LNCaP clone FGC (cell line): Measurements from ENCODE around the gene TNIK.

Experiments
- DNase-seq: peaks from one replicate; pipeline ENCODE4 v3.0.0-alpha.2; 2011; ENCODE audit warnings: low read depth
- H3K4me3 ChIP-seq: 2 replicates; pipeline ENCODE4 v1.5.1; 2011; ENCODE audit warnings: mild to moderate bottlenecking, low read depth, low read length, control low read depth
- TF ChIP-seq, protein P1 (sequence below): IDR thresholded peaks from 2 replicates; pipeline ENCODE4 v1.5.1; 2012; ENCODE audit warnings: mild to moderate bottlenecking; ENCODE audit not compliant: control insufficient read depth, insufficient read depth; ENCODE audit errors: extremely low read depth

TNIK gene

DNA sequence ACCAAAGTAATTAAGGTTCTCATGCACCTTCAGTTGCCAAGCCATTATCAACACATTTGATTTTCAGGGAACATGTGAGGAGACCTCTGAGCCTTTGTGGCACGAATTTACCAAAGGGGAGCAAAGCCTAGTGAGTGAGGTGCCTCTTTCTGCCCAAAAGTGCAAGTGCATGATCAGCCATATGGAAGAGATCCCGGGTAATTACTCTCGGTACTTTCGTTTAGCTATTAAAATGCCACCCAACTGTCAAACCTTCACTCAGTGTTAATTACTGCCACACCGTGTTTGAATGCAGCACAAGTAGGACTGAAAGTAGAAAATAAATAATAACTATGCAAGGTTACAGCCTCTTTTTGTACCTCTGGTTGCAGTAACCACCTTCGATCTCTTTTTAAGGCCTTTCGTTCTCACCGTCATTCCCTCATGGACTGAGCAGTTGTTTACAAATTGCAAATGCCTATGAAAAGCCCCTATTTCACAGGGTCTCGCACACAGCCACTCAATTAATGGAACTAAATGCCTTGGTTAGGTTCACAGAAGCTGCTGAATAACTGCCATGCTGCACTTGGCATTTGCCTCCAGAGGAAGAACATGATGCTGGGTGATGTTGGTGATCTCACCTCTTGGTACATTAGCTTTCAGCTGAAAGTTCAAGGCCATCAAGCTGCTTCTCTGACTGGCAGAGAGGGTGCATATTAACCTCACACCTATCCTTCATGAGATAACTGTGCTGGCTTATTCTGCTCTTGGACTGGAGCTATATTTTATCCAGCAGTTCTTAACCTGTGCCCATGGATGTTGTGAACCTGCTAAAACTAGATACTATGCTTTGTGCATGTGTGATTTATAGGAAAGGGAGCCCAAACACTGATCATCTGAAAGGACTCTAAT is 69.9 kb downstream of the TNIK start:
- TF ChIP-seq, protein P1, sequence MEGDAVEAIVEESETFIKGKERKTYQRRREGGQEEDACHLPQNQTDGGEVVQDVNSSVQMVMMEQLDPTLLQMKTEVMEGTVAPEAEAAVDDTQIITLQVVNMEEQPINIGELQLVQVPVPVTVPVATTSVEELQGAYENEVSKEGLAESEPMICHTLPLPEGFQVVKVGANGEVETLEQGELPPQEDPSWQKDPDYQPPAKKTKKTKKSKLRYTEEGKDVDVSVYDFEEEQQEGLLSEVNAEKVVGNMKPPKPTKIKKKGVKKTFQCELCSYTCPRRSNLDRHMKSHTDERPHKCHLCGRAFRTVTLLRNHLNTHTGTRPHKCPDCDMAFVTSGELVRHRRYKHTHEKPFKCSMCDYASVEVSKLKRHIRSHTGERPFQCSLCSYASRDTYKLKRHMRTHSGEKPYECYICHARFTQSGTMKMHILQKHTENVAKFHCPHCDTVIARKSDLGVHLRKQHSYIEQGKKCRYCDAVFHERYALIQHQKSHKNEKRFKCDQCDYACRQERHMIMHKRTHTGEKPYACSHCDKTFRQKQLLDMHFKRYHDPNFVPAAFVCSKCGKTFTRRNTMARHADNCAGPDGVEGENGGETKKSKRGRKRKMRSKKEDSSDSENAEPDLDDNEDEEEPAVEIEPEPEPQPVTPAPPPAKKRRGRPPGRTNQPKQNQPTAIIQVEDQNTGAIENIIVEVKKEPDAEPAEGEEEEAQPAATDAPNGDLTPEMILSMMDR: no peak
- DNase-seq: no peak
- no peak overlapping the region for H3K4me3 ChIP-seq

DNA sequence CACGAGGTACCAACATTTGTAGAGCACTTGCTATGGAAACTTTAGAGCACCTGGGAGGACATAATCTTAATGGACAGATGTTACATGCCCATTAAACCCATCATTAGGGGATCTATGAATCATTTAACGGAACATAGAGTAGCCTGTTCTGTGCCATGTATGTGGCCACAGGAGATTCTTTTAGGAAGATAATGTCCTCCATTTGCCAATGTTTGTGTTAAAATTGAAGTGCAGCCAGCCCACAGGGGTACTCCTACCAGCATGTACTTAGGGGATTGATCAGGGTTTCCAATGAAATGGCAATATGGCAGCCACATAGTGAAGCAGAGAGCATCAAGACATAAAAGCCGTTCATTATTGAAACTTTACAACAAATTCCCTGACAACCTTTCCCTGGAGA is 70.7 kb downstream of the TNIK start:
- TF ChIP-seq, protein P1: no peak
- H3K4me3 ChIP-seq: no peak overlapping the region
- no peak for DNase-seq

DNA sequence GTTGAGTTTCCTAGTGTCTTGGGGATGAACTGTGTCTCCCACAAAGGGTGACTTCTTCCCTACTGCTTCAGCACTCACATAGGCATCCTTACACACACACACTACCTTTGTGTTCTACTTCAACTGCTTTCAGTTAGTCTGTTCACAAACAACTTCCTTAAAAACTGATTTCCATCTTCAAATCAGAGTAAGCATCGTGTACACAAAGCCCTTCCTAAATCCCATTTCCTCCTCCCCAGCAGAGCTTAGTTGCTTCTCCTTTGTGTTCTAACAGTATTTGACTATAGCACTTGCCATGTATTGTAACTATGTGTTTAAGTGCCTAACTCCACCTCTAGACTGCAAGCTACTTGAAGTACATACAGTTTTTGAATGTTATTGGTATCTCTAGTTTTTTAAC is 71.7 kb downstream of the TNIK start:
- TF ChIP-seq, protein P1: no peak
- DNase-seq: no peak

DNA sequence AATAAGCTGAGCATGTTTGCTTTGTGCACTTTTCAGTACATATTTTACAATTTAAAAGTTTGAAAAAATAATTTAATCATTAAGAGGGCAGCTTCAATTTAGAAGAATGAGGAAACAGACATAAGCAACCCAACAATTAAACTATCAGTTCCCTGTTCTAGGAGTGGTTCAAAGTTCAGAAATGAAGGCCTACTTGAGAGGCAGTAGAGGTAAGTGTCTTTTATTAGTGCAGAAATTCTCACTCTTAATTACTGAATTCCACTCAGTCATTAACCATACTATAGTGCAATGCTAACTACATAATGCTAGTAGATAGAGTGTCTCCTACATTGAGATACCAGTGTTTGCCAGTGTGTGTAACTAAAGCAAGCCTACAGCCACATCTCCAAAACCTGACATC is 73.1 kb downstream of the TNIK start:
- no peak for DNase-seq
- no peak overlapping the region for H3K4me3 ChIP-seq
- TF ChIP-seq, protein P1: no peak

More for the DNA sequence above, 71.7 kb downstream of the TNIK start:
- no peak overlapping the region for H3K4me3 ChIP-seq

DNA sequence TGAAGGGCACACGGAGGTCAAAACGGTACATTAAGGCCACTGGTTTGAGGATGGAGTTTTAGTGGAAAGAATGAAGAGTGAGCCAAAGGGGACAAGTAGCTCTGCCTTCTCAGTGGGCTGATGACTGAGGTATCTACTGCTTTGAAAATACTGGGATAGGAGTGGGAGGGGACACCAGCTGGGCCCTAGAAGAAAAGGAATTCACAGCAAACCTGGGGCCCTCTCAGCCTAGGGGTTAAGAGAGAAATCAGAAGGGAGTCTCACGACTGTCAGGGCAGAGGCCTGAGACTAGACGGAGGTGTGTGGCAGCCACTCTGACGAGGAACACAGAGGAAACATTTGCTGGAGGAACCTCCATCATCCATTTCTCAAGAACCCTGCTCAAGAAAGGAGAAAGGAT is 75.1 kb downstream of the TNIK start:
- TF ChIP-seq, protein P1: no peak
- no peak for DNase-seq

DNA sequence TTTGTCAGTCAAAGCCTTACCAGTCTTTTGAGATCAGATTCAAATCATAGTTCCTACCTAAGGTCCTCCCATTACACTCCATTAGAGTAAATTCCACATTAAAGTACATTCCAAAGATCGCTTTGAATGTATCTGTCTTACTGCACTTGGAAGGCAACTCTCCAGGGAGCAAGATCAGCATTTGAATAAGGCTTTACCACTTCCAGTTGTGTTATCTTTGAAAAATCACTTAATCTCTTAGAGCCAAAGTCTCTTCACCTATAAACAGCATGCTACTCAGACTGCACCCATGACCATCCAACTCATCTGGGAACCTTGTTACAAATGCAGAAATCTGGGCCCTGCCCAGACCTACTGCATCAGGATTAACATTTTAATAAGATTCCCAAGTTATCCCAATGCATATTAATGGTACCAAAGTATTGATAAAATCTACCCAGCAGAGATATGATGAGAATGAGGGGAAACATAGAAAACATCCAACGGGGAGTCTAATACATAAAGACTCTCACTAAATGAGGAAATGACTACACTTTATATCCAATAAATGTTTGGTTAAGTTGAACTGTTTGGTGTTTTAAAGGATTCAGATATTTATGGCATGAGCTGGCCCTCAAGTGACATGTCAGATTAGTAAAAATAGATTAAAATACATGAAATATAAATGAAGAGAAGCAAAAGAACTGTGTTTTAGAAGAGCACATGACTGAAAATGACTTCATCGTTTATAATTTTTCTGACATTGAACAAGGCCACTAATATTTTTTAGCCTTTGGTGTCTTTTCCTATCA is 75.9 kb downstream of the TNIK start:
- DNase-seq: no peak
- H3K4me3 ChIP-seq: no peak overlapping the region
- TF ChIP-seq, protein P1: no peak

More for the DNA sequence above, 75.1 kb downstream of the TNIK start:
- H3K4me3 ChIP-seq: no peak overlapping the region
